ENCODE results near the gene MMP14.
A peak's percentile ranks its signal among the peaks of the same experiment; 100 is the strongest.
"Not testable (repeated sequence)": the region's sequence is repeated elsewhere in the genome, so short reads cannot be mapped to it uniquely, and the experiment has no call there.

The MMP14 gene

GRCh38 chr14:22836301-22837113, at the start of gene MMP14:
Gene MMP14, plus strand, starts transcription at chr14:22836585. Its CDS starts 233 bp downstream, at chr14:22836818.
- peak; percentile 32 for DNase-seq

GRCh38 chr14:22786685-22787084, 49.7 kb upstream of the MMP14 start:
- no peak for DNase-seq

GRCh38 chr14:22791301-22791700, 45.1 kb upstream of the MMP14 start:
- DNase-seq = peak; percentile 25

GRCh38 chr14:22792158-22792557, 44.2 kb upstream of the MMP14 start:
- no peak for DNase-seq

- not testable (repeated sequence) for DNase-seq
These were observed 42.8 kb upstream of the MMP14 start for GRCh38 chr14:22793550-22793949.

GRCh38 chr14:22793976-22794375, 42.4 kb upstream of the MMP14 start:
- DNase-seq = no peak

- DNase-seq = no peak
These were observed 41.8 kb upstream of the MMP14 start for GRCh38 chr14:22794551-22794951.

- DNase-seq = no peak
These were observed 40.2 kb upstream of the MMP14 start for GRCh38 chr14:22796087-22796707.

GRCh38 chr14:22797017-22797917, 39.1 kb upstream of the MMP14 start:
- DNase-seq = no peak

GRCh38 chr14:22798528-22798927, 37.9 kb upstream of the MMP14 start:
- DNase-seq = no peak

- no peak for DNase-seq
These were observed 36.0 kb upstream of the MMP14 start for GRCh38 chr14:22800346-22800745.

GRCh38 chr14:22801716-22802115, 34.7 kb upstream of the MMP14 start:
- no peak for DNase-seq

- no peak for DNase-seq
These were observed 33.3 kb upstream of the MMP14 start for GRCh38 chr14:22802860-22803686.

- no peak for DNase-seq
These were observed 32.8 kb upstream of the MMP14 start for GRCh38 chr14:22803687-22803974.

GRCh38 chr14:22805235-22805634, 31.1 kb upstream of the MMP14 start:
- DNase-seq = not testable (repeated sequence)

- no peak for DNase-seq
These were observed 28.8 kb upstream of the MMP14 start for GRCh38 chr14:22807432-22808087.

GRCh38 chr14:22808388-22809209, 27.8 kb upstream of the MMP14 start:
- DNase-seq = no peak

GRCh38 chr14:22811722-22812121, 24.7 kb upstream of the MMP14 start:
- DNase-seq = no peak

- no peak for DNase-seq
These were observed 23.6 kb upstream of the MMP14 start for GRCh38 chr14:22812744-22813143.

- DNase-seq = no peak
These were observed 23.2 kb upstream of the MMP14 start for GRCh38 chr14:22813145-22813544.

- no peak for DNase-seq
These were observed 22.0 kb upstream of the MMP14 start for GRCh38 chr14:22814373-22814772.

All from T1000 (cell line).